Middle frontal gyrus (tissue), 1 donor: ENCODE results near the gene CTIF.
A peak's percentile ranks its signal among the peaks of the same experiment; 100 is the strongest.
"Not testable (repeated sequence)": the region's sequence is repeated elsewhere in the genome, so short reads cannot be mapped to it uniquely, and the experiment has no call there.

ENCODE experiments used
- DNase-seq: peaks from one replicate; pipeline ENCODE4 v3.0.0-alpha.2; 2015; ENCODE audit warnings: low spot score; ENCODE audit errors: extremely low spot score

CTIF gene

GRCh38 chr18:48862132-48862531, 323.3 kb downstream of the CTIF start:
- DNase-seq: no peak

GRCh38 chr18:48862678-48863270, 323.9 kb downstream of the CTIF start:
- no peak for DNase-seq

- DNase-seq: no peak
These were observed 324.7 kb downstream of the CTIF start for GRCh38 chr18:48863432-48864065.

- DNase-seq: no peak
These were observed 326.0 kb downstream of the CTIF start for GRCh38 chr18:48864876-48865275.

GRCh38 chr18:48866028-48866733, 327.4 kb downstream of the CTIF start:
- peak; percentile 58 for DNase-seq

- DNase-seq: no peak
These were observed 328.0 kb downstream of the CTIF start for GRCh38 chr18:48866856-48867255.

GRCh38 chr18:48867978-48868377, 329.1 kb downstream of the CTIF start:
- no peak for DNase-seq

- no peak for DNase-seq
These were observed 329.9 kb downstream of the CTIF start for GRCh38 chr18:48868468-48869466.

- DNase-seq: no peak
These were observed 330.8 kb downstream of the CTIF start for GRCh38 chr18:48869591-48869990.

GRCh38 chr18:48870926-48871325, 332.1 kb downstream of the CTIF start:
- not testable (repeated sequence) for DNase-seq

- DNase-seq: no peak
These were observed 332.7 kb downstream of the CTIF start for GRCh38 chr18:48871391-48872166.

- DNase-seq: no peak
These were observed 333.7 kb downstream of the CTIF start for GRCh38 chr18:48872234-48873145.

- DNase-seq: no peak
These were observed 335.4 kb downstream of the CTIF start for GRCh38 chr18:48874233-48874632.

GRCh38 chr18:48874701-48875162, 335.9 kb downstream of the CTIF start:
- DNase-seq: no peak

GRCh38 chr18:48875314-48875941, 336.6 kb downstream of the CTIF start:
- no peak for DNase-seq

- no peak for DNase-seq
These were observed 337.2 kb downstream of the CTIF start for GRCh38 chr18:48875942-48876511.

GRCh38 chr18:48876590-48876989, 337.8 kb downstream of the CTIF start:
- DNase-seq: no peak

- DNase-seq: no peak
These were observed 339.1 kb downstream of the CTIF start for GRCh38 chr18:48877941-48878340.

- no peak for DNase-seq
These were observed 339.6 kb downstream of the CTIF start for GRCh38 chr18:48878471-48878870.
